Gastroesophageal sphincter (tissue), 4 donors: ENCODE results near the gene ZNF69. TPM values are rescaled to one million over a fixed set of nuclear protein-coding genes. Genes with fewer than 3 reads are reported as not detected.
"Not testable (repeated sequence)": the region's sequence is repeated elsewhere in the genome, so short reads cannot be mapped to it uniquely, and the experiment has no call there.

Experiments
- ATAC-seq: fragments of 150-250 bp; one replicate; pipeline ENCODE4 v1.9.1; 2016; ENCODE audit warnings: mild to moderate bottlenecking, moderate library complexity
- H3K27ac ChIP-seq, 4 donors: fragments of 200-600 bp; sonication (generic) in 3 of 4; 1 replicate in 3 of 4; 2 replicates in 1 of 4; pipeline ENCODE4 v1.5.1; 2016 to 2019
- H3K27me3 ChIP-seq: fragments of 200-600 bp; sonication (generic); one replicate; pipeline ENCODE4 v1.5.1; 2019
- H3K36me3 ChIP-seq, 2 donors: fragments of 200-600 bp; sonication (generic); one replicate each; pipeline ENCODE4 v1.5.1; 2019; ENCODE audit warnings: control low read depth in 1 of 2
- H3K4me1 ChIP-seq, 3 donors: fragments of 200-600 bp; sonication (generic); 1 replicate in 2 of 3; 2 replicates in 1 of 3; pipeline ENCODE4 v1.5.1; 2016 to 2019; ENCODE audit warnings: control low read depth in 2 of 3
- H3K4me3 ChIP-seq, 2 donors: fragments of 200-600 bp; sonication (generic); one replicate each; pipeline ENCODE4 v1.5.1; 2019; ENCODE audit warnings: mild to moderate bottlenecking in 1 of 2, moderate library complexity in 1 of 2
- H3K9me3 ChIP-seq, 3 donors: fragments of 200-600 bp; sonication (generic); one replicate each; pipeline ENCODE4 v1.5.1; 2017 to 2019; ENCODE audit warnings: control low read depth in 2 of 3
- EP300 ChIP-seq: sonication (generic); formaldehyde crosslinking; IDR thresholded peaks from one replicate; pipeline ENCODE4 v1.6.1; 2017; ENCODE audit warnings: antibody characterized with exemption, mild to moderate bottlenecking
- POLR2A ChIP-seq, 2 donors: fragments of 450-650 bp; IDR thresholded peaks; one replicate each; pipeline ENCODE4 v1.6.1; 2017; ENCODE audit warnings: antibody characterized with exemption in 2 of 2, mild to moderate bottlenecking in 2 of 2, moderate library complexity in 1 of 2
- POLR2AphosphoS5 ChIP-seq: sonication (generic); formaldehyde crosslinking; IDR thresholded peaks from one replicate; pipeline ENCODE4 v1.6.1; 2017; ENCODE audit warnings: antibody characterized with exemption
- WGBS, 2 donors: methylation state at CpG; one replicate each; pipeline ENCODE4 v1.1.5; 2018; ENCODE audit warnings: low coverage in 1 of 2; 5-methylcytosine and 5-hydroxymethylcytosine counted together
- total RNA-seq, 4 donors: library from RNA; depleted of rRNA; stranded (reverse); fragments of >200 nt; gene quantifications; one replicate each; pipeline ENCODE4 v1.1.0, GENCODE V29; 2016
- TF ChIP-seq, protein P1 (sequence below), 4 experiments: fragments of 200-600 bp in 2 of 4; fragments of 450-650 bp in 2 of 4; sonication (generic) in 1 of 4; IDR thresholded peaks; one replicate each; pipeline ENCODE4 v1.5.1; 2017 to 2019; ENCODE audit warnings: antibody characterized with exemption in 4 of 4, mild to moderate bottlenecking in 2 of 4, moderate library complexity in 2 of 4

The ZNF69 gene
- total RNA-seq: 10 to 100 TPM in 2 of 4 donors, 1 to 10 TPM in 2; 3.5 to 13.6 (median 9.1) TPM

- H3K4me1 ChIP-seq: peaks cover 0 to 17% (median 0%) of the 10 kb centered on the region in 3 donors
- H3K27ac ChIP-seq: peak within 1 kb of the TSS; percentile 49 to 92 (median 88)
- no peaks in the 10 kb centered on the region for H3K27me3 ChIP-seq
- no peaks in the 10 kb centered on the region for H3K36me3 ChIP-seq
- peak; percentile 96 for ATAC-seq
- TF ChIP-seq POLR2A (IDR thresholded peaks at IDR 0.05): no peak
- peak; percentile 4 for TF ChIP-seq POLR2AphosphoS5
- TF ChIP-seq, protein P1, sequence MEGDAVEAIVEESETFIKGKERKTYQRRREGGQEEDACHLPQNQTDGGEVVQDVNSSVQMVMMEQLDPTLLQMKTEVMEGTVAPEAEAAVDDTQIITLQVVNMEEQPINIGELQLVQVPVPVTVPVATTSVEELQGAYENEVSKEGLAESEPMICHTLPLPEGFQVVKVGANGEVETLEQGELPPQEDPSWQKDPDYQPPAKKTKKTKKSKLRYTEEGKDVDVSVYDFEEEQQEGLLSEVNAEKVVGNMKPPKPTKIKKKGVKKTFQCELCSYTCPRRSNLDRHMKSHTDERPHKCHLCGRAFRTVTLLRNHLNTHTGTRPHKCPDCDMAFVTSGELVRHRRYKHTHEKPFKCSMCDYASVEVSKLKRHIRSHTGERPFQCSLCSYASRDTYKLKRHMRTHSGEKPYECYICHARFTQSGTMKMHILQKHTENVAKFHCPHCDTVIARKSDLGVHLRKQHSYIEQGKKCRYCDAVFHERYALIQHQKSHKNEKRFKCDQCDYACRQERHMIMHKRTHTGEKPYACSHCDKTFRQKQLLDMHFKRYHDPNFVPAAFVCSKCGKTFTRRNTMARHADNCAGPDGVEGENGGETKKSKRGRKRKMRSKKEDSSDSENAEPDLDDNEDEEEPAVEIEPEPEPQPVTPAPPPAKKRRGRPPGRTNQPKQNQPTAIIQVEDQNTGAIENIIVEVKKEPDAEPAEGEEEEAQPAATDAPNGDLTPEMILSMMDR (IDR thresholded peaks at IDR 0.05): peak in 3 of 4 experiments; percentile 14 to 51 (median 45)
- TF ChIP-seq EP300: no peak
- WGBS, 2 donors: 0% methylated on average over 9 to 25 of the region's 56 CpGs
- no peaks in the 10 kb centered on the region for H3K9me3 ChIP-seq
- peak within 1 kb of the TSS; percentile 71 to 73 for H3K4me3 ChIP-seq
Observed at GRCh38 chr19:11887611-11888531, at the start of gene ZNF69. TSS of gene ZNF69 (plus strand) at chr19:11887782. CDS start at chr19:11887924, 142 bp downstream.

DNA sequence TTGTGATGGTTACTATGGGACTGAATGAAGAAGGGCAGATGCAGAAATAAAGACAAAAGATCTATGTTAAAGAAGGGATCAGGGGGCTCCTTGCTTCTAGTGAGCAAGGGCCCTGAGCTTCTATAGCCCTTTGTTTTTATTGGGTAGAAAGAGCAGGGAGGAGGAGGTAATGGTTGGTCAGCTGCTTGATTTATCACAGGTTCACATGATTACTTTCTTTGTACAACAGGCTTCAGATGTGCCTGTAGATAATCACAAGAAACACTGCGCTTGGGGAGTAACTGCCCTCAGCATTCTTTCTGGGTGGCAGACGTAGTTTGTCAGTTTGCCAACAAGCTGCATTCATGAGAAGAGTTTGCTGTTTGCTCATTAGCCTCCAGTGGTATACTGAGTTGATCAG, 43.9 kb upstream of the ZNF69 start:
- WGBS, 2 donors: 60 to 86% methylated on average over 1 of the region's 2 CpGs
- no peak overlapping the region for H3K27ac ChIP-seq
- H3K27me3 ChIP-seq: no peaks in the 10 kb centered on the region
- H3K4me1 ChIP-seq: peaks cover 0 to 7% (median 0%) of the 10 kb centered on the region in 3 donors
- H3K36me3 ChIP-seq: no peaks in the 10 kb centered on the region
- H3K4me3 ChIP-seq: no peak overlapping the region
- no peak for ATAC-seq
- H3K9me3 ChIP-seq: no peaks in the 10 kb centered on the region
- TF ChIP-seq POLR2A (IDR thresholded peaks at IDR 0.05): no peak
- TF ChIP-seq, protein P1 (IDR thresholded peaks at IDR 0.05): no peak
- TF ChIP-seq EP300: no peak
- no peak for TF ChIP-seq POLR2AphosphoS5

- peaks cover 0 to 23% (median 4%) of the 10 kb centered on the region in 3 donors for H3K4me1 ChIP-seq
- H3K27me3 ChIP-seq, H3K9me3 ChIP-seq, ATAC-seq, H3K4me3 ChIP-seq, H3K36me3 ChIP-seq: not testable (repeated sequence)
- peak overlapping the region in 3 of 4 donors; percentile 82 to 84 (median 84) for H3K27ac ChIP-seq
- 36 to 80% methylated on average over 1 to 2 of the region's 6 CpGs for WGBS, 2 donors
Observed at GRCh38 chr19:11847615-11848014, 40.0 kb upstream of the ZNF69 start.

- H3K9me3 ChIP-seq: no peaks in the 10 kb centered on the region
- TF ChIP-seq POLR2AphosphoS5: no peak
- no peak for TF ChIP-seq EP300
- TF ChIP-seq, protein P1 (IDR thresholded peaks at IDR 0.05): no peak
- TF ChIP-seq POLR2A (IDR thresholded peaks at IDR 0.05): no peak
- 38 to 53% methylated on average over 3 to 7 of the region's 11 CpGs for whole genome bisulfite sequencing, 2 donors
- H3K27me3 ChIP-seq: no peaks in the 10 kb centered on the region
- peak overlapping the region; percentile 57 to 67 for H3K4me3 ChIP-seq
- peak overlapping the region; percentile 4 to 84 (median 83) for H3K27ac ChIP-seq
- ATAC-seq: no peak
- H3K4me1 ChIP-seq: peaks cover 0 to 23% (median 4%) of the 10 kb centered on the region in 3 donors
- no peaks in the 10 kb centered on the region for H3K36me3 ChIP-seq
Observed at GRCh38 chr19:11848200-11848593, 39.4 kb upstream of the ZNF69 start.

DNA sequence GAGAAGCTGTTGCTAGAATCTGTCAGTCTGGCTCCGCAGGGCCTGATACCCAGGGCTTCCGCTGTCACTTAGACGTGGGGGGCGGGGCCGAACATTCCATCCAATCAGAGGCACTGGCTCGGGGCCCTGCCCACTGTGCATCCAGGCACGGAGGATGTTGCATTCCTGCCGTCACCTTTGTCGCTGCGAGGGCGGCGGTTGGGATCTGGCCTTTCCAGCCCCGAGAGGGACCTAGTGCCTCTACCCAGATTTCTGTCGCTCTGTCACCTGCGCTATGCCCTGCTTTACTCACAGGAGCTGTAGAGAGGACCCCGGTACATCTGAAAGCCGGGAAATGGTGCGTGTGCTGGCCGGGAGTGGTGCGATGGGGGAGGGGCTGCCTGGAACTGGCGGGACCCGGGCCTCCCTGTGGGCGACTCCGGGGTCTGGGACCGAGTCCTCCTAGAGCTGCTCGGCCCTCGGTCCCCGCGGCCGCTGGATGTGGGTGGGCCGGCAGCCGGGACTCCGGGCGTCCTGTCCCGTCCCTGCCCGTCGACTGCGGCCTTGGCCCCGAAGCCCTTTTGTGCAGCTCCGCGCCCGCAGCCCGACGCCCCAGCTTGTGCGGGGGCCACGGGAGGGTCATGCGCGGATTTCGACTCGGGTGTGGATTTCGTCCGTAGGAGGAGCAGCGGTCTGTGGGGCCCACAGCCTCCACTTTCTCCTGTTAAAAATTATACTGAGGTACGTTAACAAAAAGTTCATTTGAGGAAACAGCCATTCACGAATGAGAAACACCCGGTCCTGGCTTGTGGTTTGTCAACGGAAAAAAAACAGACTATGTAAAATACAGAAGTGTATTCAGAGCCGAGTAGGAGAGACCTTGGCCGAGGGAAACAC, 38.8 kb upstream of the ZNF69 start, which contains the start of gene ZNF439:
Gene ZNF439, plus strand, starts transcription at position 133 of the 876 bp plus-strand sequence. Its CDS starts 142 bp downstream, at position 275.
- peak within 1 kb of the TSS; percentile 27 to 84 (median 83) for H3K27ac ChIP-seq
- peak; percentile 98 for ATAC-seq
- H3K36me3 ChIP-seq: no peaks in the 10 kb centered on the region
- H3K9me3 ChIP-seq: no peaks in the 10 kb centered on the region
- H3K4me3 ChIP-seq: peak within 1 kb of the TSS; percentile 57 to 67
- WGBS, 2 donors: 0 to 1% methylated on average over 6 to 9 of the region's 59 CpGs
- H3K4me1 ChIP-seq: peaks cover 0 to 23% (median 4%) of the 10 kb centered on the region in 3 donors
- TF ChIP-seq EP300: no peak
- peak; percentile 33 to 38 for TF ChIP-seq POLR2A (IDR thresholded peaks at IDR 0.05)
- TF ChIP-seq POLR2AphosphoS5: peak; percentile 62
- H3K27me3 ChIP-seq: no peaks in the 10 kb centered on the region

DNA sequence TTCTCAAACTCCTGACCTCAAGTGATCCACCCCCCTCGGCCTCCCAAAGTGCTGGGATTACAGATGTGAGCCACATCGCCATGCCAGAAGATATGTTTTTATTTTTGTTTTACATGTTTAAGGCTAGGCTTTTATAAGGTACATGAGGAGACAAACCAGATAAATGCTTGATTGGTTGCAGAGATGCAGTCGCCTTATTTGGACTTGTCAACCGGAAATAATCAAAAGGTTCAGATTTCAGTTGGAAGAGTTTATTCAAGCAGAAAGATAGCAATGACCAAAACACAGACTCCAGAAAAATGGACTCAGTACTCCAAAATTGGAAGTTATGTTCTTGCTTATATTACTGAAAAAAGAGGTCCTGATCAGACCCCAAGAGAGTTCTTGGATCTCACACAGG, 37.3 kb upstream of the ZNF69 start:
- H3K9me3 ChIP-seq, H3K27ac ChIP-seq, H3K4me3 ChIP-seq, H3K36me3 ChIP-seq, H3K27me3 ChIP-seq, ATAC-seq: not testable (repeated sequence)
- 83 to 92% methylated on average over 2 to 4 of the region's 4 CpGs for WGBS, 2 donors
- peaks cover 0 to 23% (median 4%) of the 10 kb centered on the region in 3 donors for H3K4me1 ChIP-seq
